Gastroesophageal sphincter (tissue), 3 donors: Measurements from ENCODE around the gene MRRF.

Experiments used
- CTCF ChIP-seq, 4 experiments: fragments of 200-600 bp in 2 of 4; fragments of 450-650 bp in 2 of 4; sonication (generic) in 1 of 4; IDR thresholded peaks; one replicate each; pipeline ENCODE4 v1.5.1; 2017 to 2019; ENCODE audit warnings: antibody characterized with exemption in 4 of 4, mild to moderate bottlenecking in 2 of 4, moderate library complexity in 2 of 4
- EP300 ChIP-seq: sonication (generic); formaldehyde crosslinking; IDR thresholded peaks from one replicate; pipeline ENCODE4 v1.6.1; 2017; ENCODE audit warnings: antibody characterized with exemption, mild to moderate bottlenecking
- POLR2A ChIP-seq, 2 donors: fragments of 450-650 bp; IDR thresholded peaks; one replicate each; pipeline ENCODE4 v1.6.1; 2017; ENCODE audit warnings: antibody characterized with exemption in 2 of 2, mild to moderate bottlenecking in 2 of 2, moderate library complexity in 1 of 2
- POLR2AphosphoS5 ChIP-seq: sonication (generic); formaldehyde crosslinking; IDR thresholded peaks from one replicate; pipeline ENCODE4 v1.6.1; 2017; ENCODE audit warnings: antibody characterized with exemption

- TF ChIP-seq CTCF (IDR thresholded peaks at IDR 0.05) = no peak
- no peak for TF ChIP-seq POLR2A (IDR thresholded peaks at IDR 0.05)
- no peak for TF ChIP-seq EP300
- no peak for TF ChIP-seq POLR2AphosphoS5
Observed at GRCh38 chr9:122371846-122372245, 107.2 kb downstream of the MRRF start.
